ENCODE measurements around the gene RNASEH2B. TPM values are rescaled to one million over a fixed set of nuclear protein-coding genes. Genes with fewer than 3 reads are reported as not detected.

Gene RNASEH2B
- total RNA-seq, 1 donor from 2014 or later: 60.5 TPM

- Histone ChIP-seq H3K4me3 (no peak overlapping the region), H3K27ac (peak overlapping the region in 1 of 2 donors; percentile 87), H3K36me3 (no peaks in the 10 kb centered on the region), H3K9me3 (no peaks in the 10 kb centered on the region), H3K27me3 (no peaks in the 10 kb centered on the region), H3K4me1 (peaks cover 2 to 20% of the 10 kb centered on the region in 2 donors)
- TF ChIP-seq, protein P1, sequence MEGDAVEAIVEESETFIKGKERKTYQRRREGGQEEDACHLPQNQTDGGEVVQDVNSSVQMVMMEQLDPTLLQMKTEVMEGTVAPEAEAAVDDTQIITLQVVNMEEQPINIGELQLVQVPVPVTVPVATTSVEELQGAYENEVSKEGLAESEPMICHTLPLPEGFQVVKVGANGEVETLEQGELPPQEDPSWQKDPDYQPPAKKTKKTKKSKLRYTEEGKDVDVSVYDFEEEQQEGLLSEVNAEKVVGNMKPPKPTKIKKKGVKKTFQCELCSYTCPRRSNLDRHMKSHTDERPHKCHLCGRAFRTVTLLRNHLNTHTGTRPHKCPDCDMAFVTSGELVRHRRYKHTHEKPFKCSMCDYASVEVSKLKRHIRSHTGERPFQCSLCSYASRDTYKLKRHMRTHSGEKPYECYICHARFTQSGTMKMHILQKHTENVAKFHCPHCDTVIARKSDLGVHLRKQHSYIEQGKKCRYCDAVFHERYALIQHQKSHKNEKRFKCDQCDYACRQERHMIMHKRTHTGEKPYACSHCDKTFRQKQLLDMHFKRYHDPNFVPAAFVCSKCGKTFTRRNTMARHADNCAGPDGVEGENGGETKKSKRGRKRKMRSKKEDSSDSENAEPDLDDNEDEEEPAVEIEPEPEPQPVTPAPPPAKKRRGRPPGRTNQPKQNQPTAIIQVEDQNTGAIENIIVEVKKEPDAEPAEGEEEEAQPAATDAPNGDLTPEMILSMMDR (IDR thresholded peaks at IDR 0.05): no peak
- intact Hi-C loops (cut with DNase I): no loop called here
- DNase-seq (ENCODE audit: low spot score in 2 of 2): no peak
Measured at GRCh38 chr13:51004918-51005460, 95.4 kb downstream of the RNASEH2B start.

DNA sequence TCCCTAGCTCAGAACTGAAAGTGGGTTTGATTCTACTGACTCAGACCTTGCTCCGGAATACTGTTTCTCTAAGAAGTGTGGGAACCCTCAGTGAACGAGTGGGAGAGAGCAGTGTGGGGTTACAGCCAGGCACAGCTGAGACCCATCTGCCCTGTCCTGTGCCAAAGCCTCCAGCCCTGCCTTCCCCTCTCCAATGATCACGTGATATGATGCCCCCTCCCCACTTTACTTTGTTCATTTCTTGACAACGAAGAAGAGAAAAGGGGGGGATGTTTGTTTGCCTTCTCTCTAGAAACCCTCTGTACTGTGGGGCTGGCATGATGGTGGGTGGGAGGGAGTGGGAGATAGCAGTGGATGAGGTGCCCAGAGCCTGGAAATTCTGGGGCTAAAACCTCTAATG lies 96.0 kb downstream of the RNASEH2B start:
- intact Hi-C loops (cut with DNase I): no loop called here
- no peak for DNase-seq (ENCODE audit: low spot score in 2 of 2)
- H3K4me1 ChIP-seq: peaks cover 2 to 18% of the 10 kb centered on the region in 2 donors
- no peaks in the 10 kb centered on the region for H3K36me3 ChIP-seq
- TF ChIP-seq, protein P1 (IDR thresholded peaks at IDR 0.05): no peak
- H3K4me3 ChIP-seq: no peak overlapping the region
- no peaks in the 10 kb centered on the region for H3K27me3 ChIP-seq
- H3K9me3 ChIP-seq: no peaks in the 10 kb centered on the region
- H3K27ac ChIP-seq: peak overlapping the region; percentile 63 to 87

Other genes with a start within 250 kb of the RNASEH2B start
- gene DLEU7, start 66.1 kb upstream of the RNASEH2B start, total RNA-seq: not detected
- gene C13orf42, start 201.5 kb downstream of the RNASEH2B start, total RNA-seq: not detected